ENCODE results near the gene CASK.
A peak's percentile ranks its signal among the peaks of the same experiment; 100 is the strongest.

Gene CASK

GRCh38 chrX:41827886-41828285 lies 95.5 kb downstream of the CASK start:
- no peak for DNase-seq

DNA sequence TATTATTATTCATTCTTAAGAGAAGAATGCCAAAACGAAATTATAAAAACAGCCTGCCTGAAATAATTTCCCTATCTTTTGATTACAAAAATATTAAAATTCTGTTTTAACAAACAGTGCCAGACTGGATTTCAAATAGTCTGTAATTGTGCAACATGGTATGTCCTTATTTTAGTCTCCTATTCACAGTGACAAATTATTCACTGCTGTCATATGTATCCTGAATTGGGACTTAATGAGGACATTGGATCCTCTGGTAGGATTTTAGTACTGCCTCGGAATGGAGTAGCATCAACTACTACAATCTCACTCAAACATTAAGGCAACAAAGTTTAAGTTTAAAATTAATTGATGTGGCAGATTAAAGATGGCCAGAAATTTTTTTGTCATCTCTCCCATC lies 97.6 kb downstream of the CASK start:
- DNase-seq = no peak

DNA sequence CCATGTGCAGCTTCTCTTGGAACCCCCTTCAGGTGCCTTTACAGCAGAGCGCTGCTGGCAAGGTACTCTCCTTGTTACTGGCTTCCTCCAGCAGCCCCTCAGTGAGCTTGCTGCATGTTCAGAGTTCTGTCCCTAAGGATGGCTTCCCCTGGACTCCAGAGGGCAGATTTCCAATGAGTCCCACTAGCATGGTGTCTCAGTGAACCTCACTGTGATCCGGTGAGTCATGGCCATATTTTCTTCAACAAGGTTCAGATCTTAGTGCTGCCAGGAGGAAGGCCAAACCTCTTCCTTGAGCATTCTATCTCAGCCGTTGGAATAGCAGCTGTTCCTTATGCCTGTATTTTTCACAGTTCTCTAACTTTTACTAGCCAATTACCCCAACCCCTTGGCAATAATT lies 98.8 kb downstream of the CASK start:
- DNase-seq = no peak

GRCh38 chrX:41823402-41823801 lies 100.0 kb downstream of the CASK start:
- DNase-seq = no peak

- DNase-seq = no peak
Observed at GRCh38 chrX:41822892-41823291, 100.5 kb downstream of the CASK start.

GRCh38 chrX:41808047-41808446 lies 115.3 kb downstream of the CASK start:
- DNase-seq = no peak

GRCh38 chrX:41802958-41803357 lies 120.4 kb downstream of the CASK start:
- DNase-seq = no peak

DNA sequence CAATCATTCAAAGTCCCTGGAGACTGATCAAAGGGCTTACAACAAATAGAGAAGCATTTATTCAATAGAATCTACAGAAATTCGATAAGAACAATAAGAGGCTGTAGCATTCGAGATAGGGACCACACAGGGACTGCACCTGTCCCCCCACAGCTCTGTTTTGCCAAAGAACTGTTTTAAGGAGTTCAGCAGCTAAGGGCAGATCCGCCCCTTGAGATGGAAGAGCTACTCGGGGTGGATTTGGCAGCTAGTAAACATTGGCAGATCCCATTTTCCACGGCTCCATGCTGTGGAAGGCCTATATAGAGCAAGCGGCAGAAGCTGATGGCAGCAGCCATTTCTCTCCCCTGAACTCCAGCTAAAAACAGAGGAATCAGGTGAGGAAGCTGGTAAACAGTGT lies 123.7 kb downstream of the CASK start:
- no peak for DNase-seq

GRCh38 chrX:41796577-41796976 lies 126.8 kb downstream of the CASK start:
- DNase-seq = no peak

DNA sequence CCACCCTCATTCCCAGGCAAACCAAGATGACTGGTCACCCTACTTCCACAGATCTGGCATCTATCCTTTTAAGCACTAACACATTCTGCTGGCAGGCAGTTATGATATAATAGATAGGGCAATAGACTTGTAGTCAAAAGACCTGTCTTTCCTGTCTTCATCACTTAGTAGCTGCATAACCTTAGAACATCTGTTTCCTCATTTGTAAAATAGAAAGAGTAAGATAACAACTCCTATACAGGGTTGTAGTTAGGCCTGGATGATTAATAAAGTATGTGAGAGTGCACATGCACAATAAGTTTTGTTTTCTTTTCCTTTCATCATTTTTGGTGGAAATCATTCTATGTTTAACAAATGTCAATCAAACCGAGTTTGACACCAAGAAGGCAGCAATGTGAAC lies 127.3 kb downstream of the CASK start:
- no peak for DNase-seq

GRCh38 chrX:41789374-41789773 lies 134.0 kb downstream of the CASK start:
- no peak for DNase-seq

- no peak for DNase-seq
Observed at GRCh38 chrX:41785685-41786084, 137.7 kb downstream of the CASK start.

DNA sequence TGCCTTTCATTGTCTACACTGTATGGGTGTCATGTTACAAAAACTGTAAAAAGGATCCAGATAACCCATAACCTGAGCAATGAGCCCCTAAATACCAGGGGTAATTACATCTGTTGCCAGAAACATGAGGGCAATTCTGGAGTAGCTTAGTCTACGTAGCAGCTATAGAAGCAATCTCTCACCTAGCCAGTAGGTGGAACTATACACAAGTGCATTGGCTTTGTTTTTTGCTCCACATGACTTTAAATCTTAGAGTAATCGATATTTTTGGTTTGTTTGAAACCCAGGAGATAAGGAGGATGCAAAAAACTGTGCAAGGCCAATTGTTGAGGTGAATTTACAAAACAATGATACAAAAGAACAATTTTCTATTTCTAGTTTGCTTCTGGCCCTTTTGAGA lies 141.9 kb downstream of the CASK start:
- peak; percentile 40 for DNase-seq

DNA sequence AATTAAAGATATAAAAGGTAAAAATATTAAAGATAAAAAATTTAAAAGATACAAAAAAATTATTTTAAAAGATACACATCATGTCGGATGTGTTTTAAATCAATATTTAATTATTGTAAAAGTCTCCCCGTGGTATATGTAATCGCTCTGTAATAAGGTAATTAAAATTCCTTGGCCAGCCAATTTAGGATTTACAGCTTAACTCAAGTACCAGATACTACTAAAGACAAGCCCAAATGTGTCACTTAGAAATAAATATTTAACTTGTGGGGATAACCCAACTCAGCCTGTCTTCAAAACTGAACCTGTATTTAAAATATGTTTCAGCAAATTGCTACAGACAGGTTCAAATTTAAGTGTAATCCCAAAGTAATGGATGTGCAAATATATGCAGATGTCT lies 143.4 kb downstream of the CASK start:
- no peak for DNase-seq

- peak; percentile 32 for DNase-seq
Observed at GRCh38 chrX:41779030-41779564, 144.3 kb downstream of the CASK start.

- no peak for DNase-seq
Observed at GRCh38 chrX:41761702-41762101, 161.7 kb downstream of the CASK start.

DNA sequence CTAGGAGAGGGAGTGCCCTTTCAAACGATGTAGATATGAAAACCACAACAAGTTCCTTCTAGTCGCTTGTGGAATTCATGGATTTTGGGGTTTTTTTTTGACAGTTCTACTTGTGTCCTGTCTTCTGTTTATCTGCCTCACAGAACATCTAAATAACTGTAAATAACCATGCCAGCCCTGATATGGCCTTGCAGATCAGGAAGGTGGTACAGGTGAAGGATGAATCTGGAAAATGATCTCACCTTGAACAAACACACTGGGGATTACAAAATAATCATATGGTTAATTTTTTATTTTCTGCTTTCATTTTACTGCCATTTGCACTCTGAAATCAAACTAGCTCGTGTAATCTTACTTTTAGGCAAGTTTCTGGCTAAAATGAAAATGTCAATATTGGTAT lies 162.2 kb downstream of the CASK start:
- DNase-seq = no peak

- DNase-seq = no peak
Observed at GRCh38 chrX:41759817-41760216, 163.5 kb downstream of the CASK start.

GRCh38 chrX:41758401-41758800 lies 165.0 kb downstream of the CASK start:
- DNase-seq = no peak

DNA sequence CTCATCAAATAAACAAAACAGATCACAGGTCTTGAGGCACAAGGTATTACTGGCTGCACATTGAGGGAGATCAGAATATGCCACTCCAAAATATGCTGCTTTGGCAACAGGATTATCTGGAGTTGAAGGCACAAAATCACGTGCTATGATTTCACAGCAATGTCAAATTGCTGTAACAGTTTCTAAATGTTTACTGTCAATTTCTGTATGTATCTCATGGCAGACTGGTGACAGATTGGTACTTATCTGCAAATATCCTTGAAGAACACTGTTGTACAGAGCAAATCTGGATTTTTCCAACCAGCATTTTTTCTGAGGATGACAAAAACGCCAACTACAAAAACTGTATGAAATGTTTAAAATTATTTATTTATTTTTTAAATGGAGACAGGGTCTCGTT lies 172.6 kb downstream of the CASK start:
- no peak for DNase-seq

DNA sequence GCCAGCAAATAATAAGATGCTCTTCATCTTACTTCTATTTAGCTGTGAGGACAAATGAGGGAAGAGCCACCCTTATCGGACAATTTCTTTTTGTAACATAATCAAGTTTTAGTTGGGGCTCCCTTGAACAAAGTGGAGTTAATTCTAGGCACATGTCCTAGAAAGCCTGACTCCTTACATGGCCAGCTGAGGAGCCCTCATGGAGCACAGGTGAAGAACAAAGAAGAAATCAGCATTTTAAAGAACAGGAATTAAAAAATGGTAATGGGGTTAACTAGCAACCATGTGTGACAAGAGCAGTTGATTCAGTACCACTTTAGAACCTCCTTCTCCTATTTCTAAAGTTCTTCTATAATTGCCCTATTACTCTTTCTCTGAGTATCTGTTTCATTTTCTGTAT lies 183.5 kb downstream of the CASK start:
- DNase-seq = no peak

DNA sequence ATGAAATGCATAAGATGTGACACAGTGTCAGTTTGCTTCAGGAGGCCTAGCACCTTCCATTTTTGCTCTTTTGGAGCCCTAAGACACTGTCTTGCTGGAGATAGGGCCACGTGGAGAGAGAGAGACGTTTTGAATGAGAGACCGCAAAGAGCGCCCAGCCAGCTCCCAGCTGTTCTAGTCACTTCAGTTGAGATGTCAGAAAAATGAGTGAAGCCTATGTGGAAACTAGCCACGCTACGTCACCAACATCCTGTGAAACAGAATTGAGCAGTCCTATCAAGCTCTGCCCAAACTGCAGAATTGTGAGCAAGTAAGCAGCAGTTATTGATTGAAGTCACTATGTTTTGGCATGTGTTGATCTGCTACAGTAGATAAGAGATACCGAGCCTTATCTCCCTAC lies 186.3 kb downstream of the CASK start:
- no peak for DNase-seq

- DNase-seq = peak; percentile 2
Observed at GRCh38 chrX:41734530-41734929, 188.8 kb downstream of the CASK start.

DNA sequence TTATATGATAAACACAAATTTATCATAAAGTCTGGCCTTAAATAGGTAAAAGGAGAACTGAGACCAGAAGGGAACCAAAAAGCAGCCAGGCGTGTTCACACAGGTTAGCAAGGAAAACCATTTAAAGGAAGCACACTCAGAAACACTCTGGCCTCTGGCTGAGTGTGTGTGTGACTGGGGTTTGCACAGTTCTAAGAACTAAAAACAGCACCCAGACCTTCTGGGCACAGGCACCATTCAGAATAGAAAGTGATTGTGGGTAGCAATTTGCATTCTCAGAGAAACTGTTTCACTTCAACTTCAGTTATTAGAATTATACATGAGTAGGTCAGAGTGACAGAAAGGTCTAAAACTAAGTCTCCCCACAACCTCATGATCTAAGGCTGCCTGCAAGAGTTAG lies 189.4 kb downstream of the CASK start:
- no peak for DNase-seq

GRCh38 chrX:41732260-41732659 lies 191.1 kb downstream of the CASK start:
- no peak for DNase-seq

GRCh38 chrX:41730081-41730480 lies 193.3 kb downstream of the CASK start:
- no peak for DNase-seq
